ENCODE results near the gene PIP5K1C.

The PIP5K1C gene

DNA sequence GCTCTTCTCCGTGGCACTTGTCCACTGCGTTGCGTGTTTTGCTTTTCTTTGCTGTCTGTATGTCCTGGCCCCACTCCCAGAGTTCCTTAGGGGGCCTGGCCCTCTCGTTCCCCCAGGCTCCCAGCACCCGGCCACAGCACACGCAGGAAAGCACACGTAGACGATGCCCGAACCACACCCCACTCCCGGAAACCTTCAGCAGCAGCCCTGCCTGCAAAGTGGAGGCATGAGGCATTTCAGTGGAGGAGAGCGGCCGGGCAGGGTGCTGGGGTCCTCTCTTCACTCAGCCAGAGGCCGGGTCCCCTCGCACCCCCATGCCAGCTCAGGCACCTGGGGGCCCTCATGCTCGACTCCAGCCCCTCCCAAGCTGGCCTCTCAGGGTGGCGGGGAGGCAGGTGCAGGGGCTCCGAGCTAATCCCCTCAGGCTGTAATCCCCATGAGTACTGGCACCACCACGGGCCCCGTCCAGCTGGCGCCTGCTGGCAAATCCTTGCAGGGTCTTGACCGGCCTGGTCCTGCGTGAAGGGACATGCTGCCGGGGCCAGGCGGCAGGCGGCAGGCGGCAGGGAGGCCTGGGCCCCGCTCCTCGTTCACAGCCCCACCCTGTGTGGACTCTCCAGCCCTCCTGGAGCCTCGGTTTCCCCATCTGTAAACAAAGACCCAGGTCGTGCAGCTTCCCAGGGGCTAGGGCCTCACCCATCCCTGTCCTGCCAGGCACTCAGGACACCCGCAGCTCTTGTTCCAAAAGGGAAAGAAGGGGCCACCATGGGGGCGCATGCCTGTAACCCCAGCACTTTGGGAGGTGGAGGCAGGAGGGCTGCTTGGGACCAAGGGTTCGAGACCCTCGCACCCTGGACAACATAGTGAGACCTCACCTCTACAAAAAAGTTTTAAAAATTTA lies 7.0 kb downstream of the PIP5K1C start:
- FAIRE-seq, result no peak
- TF ChIP-seq CTCF (IDR thresholded peaks at IDR 0.05; ENCODE audit: insufficient read depth, missing control alignments), result no peak
- DNase-seq (ENCODE audit: insufficient read length, low spot score), result peak; percentile 98

DNA sequence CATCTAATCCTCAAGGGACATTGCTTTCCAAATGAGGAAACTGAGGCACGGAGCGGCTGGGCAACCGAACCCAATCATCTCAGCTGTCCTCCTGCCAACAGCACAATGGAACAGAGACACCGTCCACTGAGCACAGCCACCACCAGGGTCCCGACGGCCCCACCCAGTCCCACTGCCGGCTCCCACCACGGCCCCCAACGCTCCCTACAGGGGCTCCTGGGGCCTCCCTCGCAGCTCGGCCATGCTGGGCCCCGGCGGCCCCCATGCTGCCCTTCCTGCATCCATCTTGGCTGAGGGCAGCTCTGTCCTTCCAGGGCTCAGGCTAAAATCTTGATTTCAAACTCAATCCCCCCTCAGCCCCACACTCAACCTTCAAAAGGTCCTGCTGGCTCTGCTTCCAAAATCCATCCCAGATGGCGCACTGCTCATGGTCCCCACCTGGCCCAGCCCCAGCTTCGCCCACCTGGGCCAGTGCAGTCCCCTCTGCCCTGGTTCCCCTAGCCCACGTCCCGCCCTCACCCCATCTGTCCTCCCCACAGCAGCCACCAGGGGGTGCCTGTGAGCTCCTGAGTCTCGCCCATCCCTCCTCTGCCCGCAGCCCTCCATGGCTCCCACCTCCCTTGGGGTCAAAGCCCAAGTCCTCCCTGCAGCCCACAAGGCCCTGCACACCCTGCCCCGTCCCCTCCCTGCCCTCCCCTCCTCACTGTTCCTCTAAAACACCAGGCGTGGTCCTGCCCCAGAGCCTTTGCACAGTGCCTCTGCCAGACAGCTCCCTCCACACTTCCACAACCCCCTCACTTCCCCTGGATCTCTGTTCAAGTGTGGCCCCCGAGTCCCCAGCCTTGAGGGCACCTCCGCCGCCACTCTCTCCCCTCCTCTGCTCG lies 7.9 kb downstream of the PIP5K1C start:
- peak; percentile 60 for TF ChIP-seq CTCF (IDR thresholded peaks at IDR 0.05; ENCODE audit: insufficient read depth, missing control alignments)
- no peak for DNase-seq (ENCODE audit: insufficient read length, low spot score)
- FAIRE-seq, result no peak

GRCh38 chr19:3691726-3692125 lies 8.5 kb downstream of the PIP5K1C start:
- TF ChIP-seq CTCF (IDR thresholded peaks at IDR 0.05; ENCODE audit: insufficient read depth, missing control alignments), result no peak
- DNase-seq (ENCODE audit: insufficient read length, low spot score) (no peak), FAIRE-seq (no peak)

GRCh38 chr19:3691372-3691716 lies 8.9 kb downstream of the PIP5K1C start:
- TF ChIP-seq CTCF (IDR thresholded peaks at IDR 0.05; ENCODE audit: insufficient read depth, missing control alignments), result no peak
- FAIRE-seq, result no peak
- no peak for DNase-seq (ENCODE audit: insufficient read length, low spot score)

DNA sequence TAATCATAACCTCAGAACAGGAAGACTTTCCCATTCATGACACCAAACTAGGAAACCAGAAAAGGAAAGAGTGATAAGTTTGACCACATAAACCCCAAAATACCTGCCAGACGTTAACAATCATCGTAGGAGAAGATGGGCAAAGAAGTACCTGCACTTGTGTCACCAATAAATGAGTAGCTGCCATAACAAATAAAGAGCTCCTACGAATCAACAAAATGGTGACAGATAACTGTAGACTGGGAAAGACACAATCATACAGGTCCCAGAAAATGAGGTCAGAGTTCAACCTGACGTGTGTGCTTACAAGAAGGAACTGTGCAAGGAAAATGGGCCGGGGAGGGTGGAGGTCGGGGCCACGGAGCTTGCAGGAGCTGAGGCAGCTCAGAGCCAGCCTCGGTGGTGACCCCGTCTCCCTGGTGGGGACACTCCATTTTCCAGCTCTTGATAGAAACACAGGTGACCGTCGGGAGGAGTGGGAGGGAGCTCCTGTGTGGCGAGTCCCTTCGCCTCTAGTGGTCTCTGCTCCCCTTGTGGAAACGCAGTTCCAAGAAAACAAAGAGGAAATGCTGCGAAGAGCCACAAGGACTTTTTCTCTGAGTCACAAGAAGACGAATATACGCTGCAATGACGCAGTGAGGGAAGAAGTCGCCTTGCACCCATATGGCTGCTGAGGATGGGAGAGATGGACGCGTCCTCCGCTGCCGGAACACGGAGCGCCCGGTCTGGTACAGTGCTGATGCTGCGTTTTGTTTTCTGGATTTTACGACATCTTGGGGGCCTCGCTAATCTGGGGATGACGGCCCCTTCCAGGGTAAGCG lies 9.5 kb downstream of the PIP5K1C start:
- no peak for DNase-seq (ENCODE audit: insufficient read length, low spot score)
- FAIRE-seq, result no peak

More for the DNA sequence above, 9.5 kb downstream of the PIP5K1C start:
- no peak for TF ChIP-seq CTCF (IDR thresholded peaks at IDR 0.05; ENCODE audit: insufficient read depth, missing control alignments)

Data from D721Med (cell line).